Stimulated activated CD8-positive, alpha-beta memory T cell treated with anti-CD3 and anti-CD28 coated beads, Interleukin-7, amount 100 ng/mL, for 48 hours (primary cell): Measurements from ENCODE around the gene USF2.
A peak's percentile ranks its signal among the peaks of the same experiment; 100 is the strongest.

ENCODE experiments used
- DNase-seq, 2 donors: peaks; one replicate each; pipeline ENCODE4 v3.0.0-alpha.2; 2020; ENCODE audit warnings: low read depth in 1 of 2; ENCODE audit errors: extremely low read depth in 1 of 2

Gene USF2

DNA sequence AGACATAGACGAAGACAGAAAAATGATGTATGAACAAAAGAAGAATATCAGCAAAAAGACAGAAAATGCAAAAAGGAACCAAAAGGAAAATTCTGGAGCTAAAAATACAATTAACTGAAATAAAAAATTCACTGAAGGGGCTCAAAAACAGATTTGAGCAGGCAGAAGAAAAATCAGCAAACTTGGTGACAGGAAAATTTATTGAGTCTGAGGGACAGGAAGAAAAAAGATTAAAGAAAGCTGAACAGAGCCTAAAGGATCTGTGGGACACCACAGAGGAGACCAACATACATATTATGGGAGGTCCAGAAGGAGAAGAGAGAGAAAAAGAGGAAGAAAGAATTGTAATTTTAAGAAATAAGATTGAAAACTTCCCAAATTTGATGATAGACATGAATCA lies 27.3 kb upstream of the USF2 start:
- DNase-seq = no peak

DNA sequence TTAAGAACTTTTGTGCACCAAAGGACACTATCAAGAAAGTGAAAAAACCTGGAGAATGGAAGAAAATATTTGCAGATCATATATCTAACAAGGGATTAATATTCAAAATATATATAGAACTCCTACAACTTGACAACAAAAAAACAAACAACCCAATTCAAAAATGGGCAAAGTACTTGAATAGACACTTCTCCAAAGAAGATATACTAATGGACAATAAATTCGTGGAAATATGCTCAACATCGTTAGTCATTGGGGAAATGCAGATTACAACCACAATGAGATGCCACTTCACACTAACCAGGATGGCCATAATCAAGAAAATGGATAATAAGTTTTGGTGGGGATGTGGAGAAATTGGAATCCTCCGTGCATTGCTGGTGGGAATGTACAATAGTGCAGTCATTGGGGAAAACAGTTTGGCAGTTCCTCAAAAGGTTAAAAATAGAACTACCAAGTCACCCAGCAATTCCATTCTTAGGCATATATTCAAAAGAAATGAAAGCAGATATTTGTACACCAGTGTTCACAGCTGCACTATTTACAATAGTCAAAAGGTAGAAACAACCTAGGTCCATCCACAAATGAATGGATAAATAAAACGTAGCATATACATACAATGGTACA lies 22.2 kb upstream of the USF2 start:
- no peak for DNase-seq

- peak in 1 of 2 donors; percentile 24 for DNase-seq
These were observed 21.0 kb upstream of the USF2 start for GRCh38 chr19:35247526-35248309.

- peak; percentile 30 to 75 for DNase-seq
These were observed 20.2 kb upstream of the USF2 start, which contains the start of gene LSR for GRCh38 chr19:35248310-35249145. Gene LSR (plus strand): TSS chr19:35249002. CDS start chr19:35249023, 21 bp downstream.

GRCh38 chr19:35249146-35249847 lies 19.5 kb upstream of the USF2 start:
- DNase-seq = no peak

GRCh38 chr19:35249848-35250711 lies 18.7 kb upstream of the USF2 start:
- DNase-seq = no peak

- DNase-seq = no peak
These were observed 17.3 kb upstream of the USF2 start for GRCh38 chr19:35251456-35251855.

GRCh38 chr19:35253316-35254286 lies 15.2 kb upstream of the USF2 start:
- no peak for DNase-seq

DNA sequence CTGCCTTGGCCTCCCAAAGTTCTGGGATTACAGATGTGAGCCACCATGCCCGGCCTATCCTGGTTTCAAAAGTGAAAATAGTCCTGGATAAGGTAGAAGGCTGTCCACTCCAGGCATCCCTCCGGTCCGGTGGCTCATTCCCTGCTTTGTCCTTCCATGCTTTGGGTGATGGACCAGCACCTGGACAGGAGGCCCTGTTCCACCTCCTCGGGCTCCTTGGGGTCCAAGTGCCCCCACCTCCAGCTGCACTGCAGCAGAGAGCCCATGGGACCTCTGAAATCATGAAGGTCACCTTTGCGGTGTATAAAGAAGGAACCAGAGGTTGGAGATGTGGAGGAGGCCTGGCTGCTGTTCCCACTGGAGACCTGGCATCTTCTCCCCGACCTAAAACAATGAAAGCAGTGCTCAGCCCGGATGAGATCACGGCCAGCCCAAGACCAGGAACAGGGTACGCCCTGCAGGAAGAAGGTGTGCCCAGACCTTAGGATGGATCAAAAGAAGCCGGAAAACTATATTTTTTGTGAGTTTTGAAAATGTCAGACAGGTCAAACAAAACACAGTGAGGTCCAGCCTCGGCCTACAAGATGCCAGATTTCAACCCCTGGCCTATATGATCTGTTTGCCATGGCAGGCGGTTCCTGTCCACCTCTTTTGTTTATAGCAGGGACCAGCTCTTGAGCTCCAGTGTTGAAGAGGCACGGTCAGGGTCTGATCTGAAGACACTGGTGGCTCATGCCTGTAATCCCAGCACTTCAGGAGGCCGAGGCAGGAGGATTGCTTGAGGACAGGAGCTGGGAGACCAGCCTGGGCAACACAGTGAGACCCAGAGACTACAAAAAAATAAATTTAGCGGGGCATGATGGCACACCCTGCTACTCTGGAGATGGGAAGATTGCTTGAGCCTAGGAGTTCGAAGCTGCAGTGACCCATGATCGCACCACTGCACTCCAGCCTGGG lies 14.1 kb upstream of the USF2 start:
- DNase-seq = no peak

DNA sequence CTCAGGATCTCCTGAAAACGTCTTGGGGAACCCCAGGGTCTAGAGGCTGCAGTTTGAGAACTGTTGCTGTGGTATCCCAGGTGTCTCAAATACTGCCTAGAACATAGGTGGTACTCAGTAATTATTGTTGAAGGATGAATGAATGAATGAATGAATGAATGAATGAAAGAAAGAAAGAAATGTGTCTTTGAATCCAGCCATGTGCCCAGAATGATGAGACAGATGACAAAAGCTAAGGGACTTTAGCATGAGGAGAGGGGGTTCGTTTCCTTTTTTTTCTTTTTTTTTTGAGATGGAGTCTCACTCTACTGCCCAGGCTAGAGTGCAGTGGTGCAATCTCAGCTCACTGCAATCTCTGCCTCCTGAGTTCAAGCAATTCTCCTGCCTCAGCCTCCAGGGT lies 12.2 kb upstream of the USF2 start:
- no peak for DNase-seq

- no peak for DNase-seq
These were observed 11.7 kb upstream of the USF2 start for GRCh38 chr19:35257113-35257461.

GRCh38 chr19:35260694-35261304 lies 8.0 kb upstream of the USF2 start:
- DNase-seq = no peak

- no peak for DNase-seq
These were observed 7.2 kb upstream of the USF2 start for GRCh38 chr19:35261356-35262100.

- DNase-seq = no peak
These were observed 6.5 kb upstream of the USF2 start for GRCh38 chr19:35262101-35262761.

DNA sequence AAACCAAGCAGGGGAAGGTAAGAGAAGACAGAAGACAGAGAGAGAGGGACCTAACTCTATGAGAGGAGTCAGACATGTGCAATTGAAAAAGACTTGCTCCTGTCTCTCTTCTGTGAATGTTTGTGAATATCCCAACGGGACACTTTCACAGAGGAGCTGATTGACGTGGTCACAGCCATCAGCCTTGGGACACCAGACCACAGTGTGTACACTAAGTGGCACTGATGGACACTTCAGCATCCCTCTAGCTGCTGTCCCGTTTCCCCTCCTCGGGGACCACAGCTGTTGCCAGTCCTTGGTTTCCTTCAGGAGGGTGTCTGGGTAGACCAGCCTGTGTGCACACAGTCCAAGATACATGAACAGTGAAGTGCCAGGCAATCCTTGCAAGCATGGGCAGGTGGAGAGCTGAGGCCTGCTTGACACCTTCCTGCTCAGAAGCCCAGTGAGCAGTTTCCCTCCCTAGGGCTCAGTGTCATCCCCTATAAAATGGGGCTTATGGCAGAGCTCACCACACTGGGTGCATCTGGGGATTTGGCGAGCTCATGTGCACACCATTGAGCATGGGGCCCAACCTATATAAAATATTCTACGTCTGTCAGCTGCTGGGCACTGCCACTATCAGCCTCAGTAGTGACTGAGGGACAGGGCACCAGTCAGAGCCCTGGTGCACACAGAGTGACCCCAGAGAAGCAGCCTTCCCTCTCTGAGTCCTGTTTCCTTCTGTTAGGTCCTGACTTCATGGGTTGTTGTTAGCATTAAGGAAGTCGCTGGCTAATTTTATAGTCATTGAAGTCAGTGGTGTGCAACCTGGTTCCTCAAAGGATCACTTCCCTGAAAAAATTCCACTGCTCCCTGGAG lies 4.3 kb upstream of the USF2 start:
- DNase-seq = no peak
